GM21528 (cell line): ENCODE data around the gene TMEM184A.

Experiments
- ATAC-seq: cut with Tn5 transposase; IDR thresholded peaks from one replicate; pipeline ENCODE4 v1.9.1; 2021; ENCODE audit warnings: mild to moderate bottlenecking, moderate library complexity; ENCODE audit not compliant: unreplicated experiment, low FRiP score

The TMEM184A gene

GRCh38 chr7:1493129-1493528, 62.9 kb downstream of the TMEM184A start:
- no peak for ATAC-seq

DNA sequence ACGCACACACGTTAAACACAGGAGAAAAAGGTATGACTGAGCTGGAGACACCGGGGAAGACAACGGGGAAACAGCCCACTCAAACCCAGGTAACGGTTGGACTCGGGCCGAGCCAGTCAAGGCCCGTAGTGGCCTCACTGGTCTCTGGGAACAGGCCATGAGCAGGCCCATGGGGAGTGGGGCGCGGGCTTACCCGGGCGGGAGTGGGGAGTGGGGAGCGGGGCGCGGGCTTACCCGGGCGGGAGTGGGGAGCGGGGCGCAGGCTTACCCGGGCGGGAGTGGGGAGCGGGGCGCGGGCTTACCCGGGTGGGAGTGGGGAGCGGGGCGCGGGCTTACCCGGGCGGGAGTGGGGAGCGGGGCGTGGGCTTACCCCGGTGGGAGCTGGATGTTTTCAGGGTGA, 63.4 kb downstream of the TMEM184A start:
- no peak for ATAC-seq
